Measurements from ENCODE around the gene UBE2D3. TPM values are rescaled to one million over a fixed set of nuclear protein-coding genes. Genes with fewer than 3 reads are reported as not detected.
"Not testable (repeated sequence)": the region's sequence is repeated elsewhere in the genome, so short reads cannot be mapped to it uniquely, and the experiment has no call there.

Gene UBE2D3
- total RNA-seq = 227 TPM

- DNase-seq = peak; percentile 99
Measured at GRCh38 chr4:102826890-102827673, at the start of gene UBE2D3. UBE2D3 (minus strand) TSS chr4:102827551; CDS start chr4:102826508, 1,043 bp downstream.

- DNase-seq = no peak
Measured at GRCh38 chr4:102871772-102872171, 44.4 kb upstream of the UBE2D3 start.

GRCh38 chr4:102869569-102870197 lies 42.3 kb upstream of the UBE2D3 start:
- peak; percentile 13 for DNase-seq

- peak; percentile 90 for DNase-seq
Measured at GRCh38 chr4:102868781-102869568, 41.6 kb upstream of the UBE2D3 start, which contains the start of gene CISD2. CISD2 (plus strand) TSS chr4:102868992; CDS start chr4:102869085, 93 bp downstream.

GRCh38 chr4:102868153-102868780 lies 40.9 kb upstream of the UBE2D3 start:
- DNase-seq = no peak

GRCh38 chr4:102867278-102868152 lies 40.2 kb upstream of the UBE2D3 start:
- no peak for DNase-seq

GRCh38 chr4:102865327-102865726 lies 38.0 kb upstream of the UBE2D3 start:
- DNase-seq = not testable (repeated sequence)

GRCh38 chr4:102862747-102863146 lies 35.4 kb upstream of the UBE2D3 start:
- DNase-seq = no peak

GRCh38 chr4:102862016-102862415 lies 34.7 kb upstream of the UBE2D3 start:
- DNase-seq = no peak

GRCh38 chr4:102860611-102861324 lies 33.4 kb upstream of the UBE2D3 start:
- no peak for DNase-seq

GRCh38 chr4:102858828-102859464 lies 31.6 kb upstream of the UBE2D3 start:
- DNase-seq = no peak

- no peak for DNase-seq
Measured at GRCh38 chr4:102850370-102850769, 23.0 kb upstream of the UBE2D3 start.

GRCh38 chr4:102849579-102850104 lies 22.3 kb upstream of the UBE2D3 start:
- DNase-seq = no peak

- no peak for DNase-seq
Measured at GRCh38 chr4:102847687-102848086, 20.3 kb upstream of the UBE2D3 start.

- no peak for DNase-seq
Measured at GRCh38 chr4:102843938-102844337, 16.6 kb upstream of the UBE2D3 start.

- no peak for DNase-seq
Measured at GRCh38 chr4:102843273-102843672, 15.9 kb upstream of the UBE2D3 start.

GRCh38 chr4:102842367-102842766 lies 15.0 kb upstream of the UBE2D3 start:
- no peak for DNase-seq

- DNase-seq = no peak
Measured at GRCh38 chr4:102836596-102836995, 9.2 kb upstream of the UBE2D3 start.

- DNase-seq = no peak
Measured at GRCh38 chr4:102832667-102833066, 5.3 kb upstream of the UBE2D3 start.

- DNase-seq = no peak
Measured at GRCh38 chr4:102832105-102832504, 4.8 kb upstream of the UBE2D3 start.

Measured in skin of body (tissue), 2 donors.